SK-N-SH (cell line): ENCODE measurements around the gene TIA1. TPM values are rescaled to one million over a fixed set of nuclear protein-coding genes. Genes with fewer than 3 reads are reported as not detected.

ENCODE experiments used
- CTCF ChIA-PET: fragments of 300-600, 350-600 bp; formaldehyde crosslinking; extraction: SDS; loops from one replicate; lab custom pipeline; 2021; lab: Yijun Ruan, JAX
- POLR2A ChIA-PET: fragments of 350-600 bp; sonication (Branson Sonifier 250); formaldehyde crosslinking; extraction: SDS; loops from one replicate; lab custom pipeline; 2020; ENCODE audit warnings: antibody characterized with exemption, inconsistent platforms; lab: Yijun Ruan, JAX
- DNase-seq: peaks from one replicate; pipeline ENCODE4 v3.0.0; 2012
- H2AFZ ChIP-seq: fragments of 200-600 bp; sonication (generic); 2 replicates; pipeline ENCODE4 v1.8.1; 2016; ENCODE audit warnings: antibody characterized with exemption, mild to moderate bottlenecking, low read depth
- H3F3A ChIP-seq: fragments of 200-600 bp; sonication (generic); replicated peaks from 2 replicates; pipeline ENCODE3; 2016; ENCODE audit warnings: antibody characterized with exemption, mild to moderate bottlenecking; ENCODE audit not compliant: insufficient read depth
- H3K27ac ChIP-seq, 2 experiments: fragments of 200-500 bp in 1 of 2; fragments of 200-600 bp in 1 of 2; sonication (Bioruptor generic) in 1 of 2; sonication (generic), shearing (Covaris generic) in 1 of 2; 2 replicates each; pipeline versions ENCODE4 v1.5.1 to v1.6.1; 2014 to 2016; ENCODE audit warnings: low read depth in 2 of 2, inconsistent platforms in 1 of 2, low read length in 1 of 2, mild to moderate bottlenecking in 1 of 2, mixed read lengths in 1 of 2
- H3K27me3 ChIP-seq: fragments of 200-600 bp; sonication (generic), shearing (Covaris generic); 2 replicates; pipeline ENCODE4 v1.6.1; 2016; ENCODE audit warnings: mixed run types; ENCODE audit not compliant: insufficient read depth
- H3K36me3 ChIP-seq, 2 experiments: fragments of 200-500 bp in 1 of 2; fragments of 200-600 bp in 1 of 2; sonication (Bioruptor generic) in 1 of 2; sonication (generic) in 1 of 2; replicated peaks in 1 of 2; 2 replicates each; pipeline versions ENCODE3 to v1.5.1; 2014 to 2016; ENCODE audit warnings: low read length in 1 of 2, mild to moderate bottlenecking in 1 of 2; ENCODE audit not compliant: insufficient read depth in 2 of 2, control insufficient read depth in 1 of 2
- H3K4me1 ChIP-seq, 2 experiments: fragments of 200-500 bp in 1 of 2; fragments of 200-600 bp in 1 of 2; sonication (Bioruptor generic) in 1 of 2; sonication (generic), shearing (Covaris generic) in 1 of 2; 2 replicates each; pipeline versions ENCODE4 v1.5.1 to v1.6.1; 2014 to 2016; ENCODE audit warnings: low read depth in 1 of 2, low read length in 1 of 2, mixed run types in 1 of 2; ENCODE audit not compliant: insufficient read depth in 2 of 2, control insufficient read depth in 1 of 2
- H3K4me2 ChIP-seq: fragments of 200-600 bp; sonication (generic), shearing (Covaris generic); 2 replicates; pipeline ENCODE4 v1.6.1; 2017; ENCODE audit warnings: mixed run types
- H3K4me3 ChIP-seq, 2 experiments: fragments of 200-500 bp in 1 of 2; fragments of 200-600 bp in 1 of 2; sonication (Bioruptor generic) in 1 of 2; sonication (generic), shearing (Covaris generic) in 1 of 2; 2 replicates each; pipeline versions ENCODE4 v1.5.1 to v1.8.1; 2014 to 2016; ENCODE audit warnings: low read depth in 2 of 2, inconsistent platforms in 1 of 2, low read length in 1 of 2, mild to moderate bottlenecking in 1 of 2, mixed read lengths in 1 of 2, moderate library complexity in 1 of 2
- H3K79me2 ChIP-seq: fragments of 200-600 bp; sonication (generic); 2 replicates; pipeline ENCODE4 v1.8.1; 2017; ENCODE audit warnings: mild to moderate bottlenecking; ENCODE audit not compliant: insufficient read depth
- H3K9ac ChIP-seq: fragments of 200-600 bp; sonication (generic); 2 replicates; pipeline ENCODE4 v1.6.1; 2017; ENCODE audit warnings: mixed run types
- H3K9me2 ChIP-seq: fragments of 200-600 bp; sonication (generic); 2 replicates; pipeline ENCODE4 v1.6.1; 2017; ENCODE audit warnings: mixed run types
- H3K9me3 ChIP-seq: fragments of 200-600 bp; sonication (generic); 2 replicates; pipeline ENCODE4 v1.6.1; 2017; ENCODE audit warnings: mixed run types, mild to moderate bottlenecking, moderate library complexity
- H4K20me1 ChIP-seq: fragments of 200-600 bp; sonication (generic); 2 replicates; pipeline ENCODE4 v1.6.1; 2017; ENCODE audit warnings: mild to moderate bottlenecking, mixed run types; ENCODE audit not compliant: insufficient read depth
- CHD2 ChIP-seq: fragments of 150-350 bp; IDR thresholded peaks from 2 replicates; pipeline ENCODE4 v1.6.1; 2018; ENCODE audit warnings: low read length; ENCODE audit not compliant: partially characterized antibody
- MAX ChIP-seq: IDR thresholded peaks from 2 replicates; pipeline ENCODE4 v1.4.0; 2012; ENCODE audit warnings: low read depth
- NFIC ChIP-seq: IDR thresholded peaks from 2 replicates; pipeline ENCODE4 v1.4.0; 2012; ENCODE audit warnings: borderline replicate concordance
- NRF1 ChIP-seq: IDR thresholded peaks from 2 replicates; pipeline ENCODE4 v1.6.1; 2012; ENCODE audit warnings: low read depth, mild to moderate bottlenecking, low read length
- PBX3 ChIP-seq: IDR thresholded peaks from 2 replicates; pipeline ENCODE4; 2012
- RAD21 ChIP-seq: IDR thresholded peaks from 2 replicates; pipeline ENCODE4 v1.6.1; 2012; ENCODE audit warnings: mild to moderate bottlenecking, low read length
- RXRA ChIP-seq: IDR thresholded peaks from 2 replicates; pipeline ENCODE4 v1.4.0; 2012; ENCODE audit warnings: low read depth, mild to moderate bottlenecking, borderline replicate concordance
- TAF1 ChIP-seq: IDR thresholded peaks from 2 replicates; pipeline ENCODE4 v1.6.1; 2012; ENCODE audit warnings: low read depth, mild to moderate bottlenecking, low read length, moderate library complexity, borderline replicate concordance
- TEAD4 ChIP-seq: IDR thresholded peaks from 2 replicates; pipeline ENCODE4 v1.4.0; 2012; ENCODE audit warnings: mild to moderate bottlenecking, borderline replicate concordance; ENCODE audit not compliant: insufficient read depth
- YY1 ChIP-seq: IDR thresholded peaks from 2 replicates; pipeline ENCODE4 v1.4.0; 2012; ENCODE audit warnings: low read depth, mild to moderate bottlenecking
- WGBS: methylation state at CpG from one replicate; pipeline ENCODE4 v1.1.6; 2017; ENCODE audit warnings: low lambda C conversion rate; 5-methylcytosine and 5-hydroxymethylcytosine counted together
- polyA plus RNA-seq, 3 experiments: library from polyadenylated mRNA; depleted of rRNA; stranded (reverse); fragments of >200 nt; gene quantifications; 2 replicates each; pipeline ENCODE4 v1.2.3, GENCODE V29; 2012

Gene TIA1
- polyA plus RNA-seq, 1 of the 3 experiments (the other 2 are of a cell fraction): 77.7 TPM

- peaks cover 3% of the 10 kb centered on the region; the same call in 1 of the 2 replicates for H4K20me1 ChIP-seq
- CTCF ChIA-PET: no interaction called here
- H3K4me2 ChIP-seq: no peak overlapping the region
- DNase-seq: no peak
- WGBS: 84% methylated on average over 3 of the region's 3 CpGs
- TF ChIP-seq RXRA (no peak), NRF1 (no peak), RAD21 (no peak), MAX (no peak), CHD2 (no peak), NFIC (0 out of 2 replicates have a peak, but pooled peaks have one; percentile 28)
- peaks cover 17% of the 10 kb centered on the region; the same call in 1 of the 2 replicates for H3K79me2 ChIP-seq
- H2AFZ ChIP-seq: no peak overlapping the region
- H3K36me3 ChIP-seq: peaks cover 58 to 80% of the 10 kb centered on the region in 2 experiments
- H3K4me1 ChIP-seq: peaks cover 3 to 38% of the 10 kb centered on the region in 2 experiments; a peak in 3 of 4 replicates
- H3F3A ChIP-seq: peaks cover 44% of the 10 kb centered on the region
- POLR2A ChIA-PET: no interaction called here
- no peaks in the 10 kb centered on the region for H3K27me3 ChIP-seq
- H3K27ac ChIP-seq: no peak overlapping the region
- H3K9me2 ChIP-seq: no peaks in the 10 kb centered on the region
- H3K4me3 ChIP-seq: no peak overlapping the region
- H3K9ac ChIP-seq: no peak overlapping the region
- H3K9me3 ChIP-seq: no peaks in the 10 kb centered on the region
These were observed 36.0 kb downstream of the TIA1 start for GRCh38 chr2:70212298-70212932.

GRCh38 chr2:70211595-70211994, 36.8 kb downstream of the TIA1 start:
- WGBS: 95% methylated on average over 2 of the region's 2 CpGs
- Histone ChIP-seq H3K4me3 (no peak overlapping the region), H3K79me2 (peaks cover 17% of the 10 kb centered on the region; the same call in 1 of the 2 replicates), H3K36me3 (peaks cover 54 to 71% of the 10 kb centered on the region in 2 experiments), H3K9me2 (no peaks in the 10 kb centered on the region), H4K20me1 (peaks cover 3% of the 10 kb centered on the region; the same call in 1 of the 2 replicates), H2AFZ (no peak overlapping the region), H3F3A (peaks cover 42% of the 10 kb centered on the region), H3K9ac (no peak overlapping the region), H3K27ac (no peak overlapping the region), H3K4me1 (peaks cover 3 to 38% of the 10 kb centered on the region in 2 experiments; a peak in 3 of 4 replicates), H3K27me3 (no peaks in the 10 kb centered on the region), H3K9me3 (no peaks in the 10 kb centered on the region), H3K4me2 (no peak overlapping the region)
- DNase-seq: no peak
- no peak for TF ChIP-seq CHD2
- no peak for TF ChIP-seq NRF1
- no peak for TF ChIP-seq TAF1
- no peak for TF ChIP-seq YY1
- TF ChIP-seq TEAD4: no peak
- ChIA-PET POLR2A (interaction anchor here (1.1 kb wide), 1 partner anchor 21 kb away, joined by 3 read pairs; the partner anchor contains the start of gene C2orf42), CTCF (no interaction called here)

- no peak overlapping the region for H3K4me3 ChIP-seq
- H3F3A ChIP-seq: peaks cover 14% of the 10 kb centered on the region
- H3K9ac ChIP-seq: no peak overlapping the region
- no peaks in the 10 kb centered on the region for H3K9me2 ChIP-seq
- H3K79me2 ChIP-seq: no peaks in the 10 kb centered on the region
- no peaks in the 10 kb centered on the region for H4K20me1 ChIP-seq
- no peaks in the 10 kb centered on the region for H3K9me3 ChIP-seq
- TF ChIP-seq PBX3 (no peak), CHD2 (no peak)
- H3K4me1 ChIP-seq: no peaks in the 10 kb centered on the region
- POLR2A ChIA-PET: no interaction called here
- H3K36me3 ChIP-seq: peaks cover 0 to 12% of the 10 kb centered on the region in 2 experiments
- H2AFZ ChIP-seq: no peak overlapping the region
- DNase-seq: no peak
- H3K4me2 ChIP-seq: no peak overlapping the region
- 99% methylated on average over 8 of the region's 8 CpGs for WGBS
- no peak overlapping the region for H3K27ac ChIP-seq
- no peaks in the 10 kb centered on the region for H3K27me3 ChIP-seq
- CTCF ChIA-PET: no interaction called here
These were observed 44.0 kb downstream of the TIA1 start for GRCh38 chr2:70204452-70204851.
